Endothelial cell of umbilical vein (primary cell): ENCODE results near the gene SLC1A4. TPM values are rescaled to one million over a fixed set of nuclear protein-coding genes. Genes with fewer than 3 reads are reported as not detected.

Source experiments
- BruUV-seq: library from RNA; stranded (reverse); fragments of 400-500 nt; replicated peaks from 2 replicates; lab custom pipeline; 2021; lab: Mats Ljungman, UMichigan
- CTCF ChIA-PET: fragments of 300-600, 350-600 bp; sonication (Branson Sonifier 250); formaldehyde crosslinking; loops from one replicate; lab custom pipeline; 2021; ENCODE audit warnings: antibody characterized with exemption, inconsistent platforms; lab: Charles Lee
- POLR2A ChIA-PET: fragments of 300-600, 350-600 bp; sonication (Branson Sonifier 250); formaldehyde crosslinking; loops from one replicate; lab custom pipeline; 2021; ENCODE audit warnings: antibody characterized with exemption, inconsistent platforms; lab: Charles Lee
- DNase-seq: peaks from one replicate; pipeline ENCODE4 v3.0.0-alpha.2; 2011; ENCODE audit warnings: low read depth, low spot score
- FAIRE-seq: peaks from 2 replicates; lab custom pipeline; 2011; peaks lifted over from hg19 to GRCh38; lab: Jason Lieb, UNC
- H2AFZ ChIP-seq: 2 replicates; pipeline ENCODE4 v1.6.0; 2012; ENCODE audit warnings: low read depth, low read length, control low read depth, inconsistent platforms
- H3K27ac ChIP-seq: 2 replicates; pipeline ENCODE4 v1.5.1; 2011; ENCODE audit warnings: low read depth, mild to moderate bottlenecking, control low read depth, low read length, moderate library complexity; ENCODE audit not compliant: insufficient read depth
- H3K27me3 ChIP-seq, 2 experiments: 2 replicates each; pipeline versions ENCODE4 v1.6.0 to v1.6.1; 2011; ENCODE audit warnings: low read length in 2 of 2, mixed read lengths in 1 of 2; ENCODE audit not compliant: control insufficient read depth in 2 of 2, insufficient read depth in 2 of 2
- H3K36me3 ChIP-seq, 2 experiments: 2 replicates in 1 of 2; 3 replicates in 1 of 2; pipeline ENCODE4 v1.5.1; 2011; ENCODE audit warnings: low read length in 2 of 2, mild to moderate bottlenecking in 1 of 2, moderate library complexity in 1 of 2; ENCODE audit not compliant: control insufficient read depth in 2 of 2, insufficient read depth in 2 of 2; ENCODE audit errors: extremely low read depth in 1 of 2
- H3K4me1 ChIP-seq: 3 replicates; pipeline ENCODE4 v1.5.1; 2011; ENCODE audit warnings: mild to moderate bottlenecking, low read length; ENCODE audit not compliant: control insufficient read depth, insufficient read depth; ENCODE audit errors: extremely low read depth
- H3K4me2 ChIP-seq: 2 replicates; pipeline ENCODE4 v1.6.1; 2011; ENCODE audit warnings: low read length, control low read depth, mixed read lengths; ENCODE audit not compliant: insufficient read depth
- H3K4me3 ChIP-seq, 3 experiments: fragments of 200-600 bp in 1 of 3; sonication (generic), shearing (Covaris generic) in 1 of 3; replicated peaks in 1 of 3; 2 replicates each; pipeline ENCODE4 v1.5.1; 2011 to 2016; ENCODE audit warnings: control low read depth in 3 of 3, low read length in 3 of 3, mild to moderate bottlenecking in 2 of 3, inconsistent platforms in 1 of 3, low read depth in 1 of 3, moderate library complexity in 1 of 3; ENCODE audit not compliant: insufficient read depth in 1 of 3
- H3K79me2 ChIP-seq: 2 replicates; pipeline ENCODE4 v1.6.0; 2012; ENCODE audit warnings: low read length, inconsistent platforms; ENCODE audit not compliant: control insufficient read depth, insufficient read depth
- H3K9ac ChIP-seq: replicated peaks from 2 replicates; pipeline ENCODE3; 2011; ENCODE audit warnings: low read length, control low read depth; ENCODE audit not compliant: insufficient read depth; ENCODE audit errors: extremely low read depth
- H3K9me1 ChIP-seq: replicated peaks from 3 replicates; pipeline ENCODE4 v1.6.0; 2011; ENCODE audit warnings: mild to moderate bottlenecking, low read length; ENCODE audit not compliant: control insufficient read depth, insufficient read depth; ENCODE audit errors: extremely low read depth
- H3K9me3 ChIP-seq: replicated peaks from 2 replicates; pipeline ENCODE4 v1.5.1; 2012; ENCODE audit warnings: low read length, inconsistent platforms; ENCODE audit not compliant: control insufficient read depth, insufficient read depth
- H4K20me1 ChIP-seq: replicated peaks from 2 replicates; pipeline ENCODE3; 2011; ENCODE audit warnings: mild to moderate bottlenecking, low read length; ENCODE audit not compliant: control insufficient read depth, insufficient read depth; ENCODE audit errors: extremely low read depth
- CTCF ChIP-seq, 2 donors: IDR thresholded peaks; 1 replicate in 1 of 2; 2 replicates in 1 of 2; pipeline ENCODE4 v1.5.1; 2011; ENCODE audit warnings: low read length in 2 of 2, mild to moderate bottlenecking in 2 of 2, moderate library complexity in 2 of 2, control low read depth in 1 of 2, inconsistent platforms in 1 of 2, low read depth in 1 of 2; ENCODE audit not compliant: insufficient read depth in 1 of 2; ENCODE audit errors: extremely low read depth in 1 of 2
- EZH2 ChIP-seq: IDR thresholded peaks from 2 replicates; pipeline ENCODE4 v1.6.1; 2012; ENCODE audit warnings: borderline replicate concordance, low read depth, mild to moderate bottlenecking, moderate library complexity, low read length, inconsistent platforms; ENCODE audit not compliant: severe bottlenecking
- FOS ChIP-seq: IDR thresholded peaks from 2 replicates; pipeline ENCODE4 v1.6.1; 2011; ENCODE audit warnings: mild to moderate bottlenecking, low read length, moderate library complexity, borderline replicate concordance; ENCODE audit not compliant: insufficient read depth
- GATA2 ChIP-seq: IDR thresholded peaks from 2 replicates; pipeline ENCODE4 v1.7.0; 2011; ENCODE audit warnings: low read depth, mild to moderate bottlenecking, moderate library complexity, mixed read lengths, low read length; ENCODE audit not compliant: insufficient read length, insufficient read depth
- JUN ChIP-seq: IDR thresholded peaks from 2 replicates; pipeline ENCODE4 v1.6.1; 2011; ENCODE audit warnings: borderline replicate concordance, low read depth; ENCODE audit not compliant: insufficient read length, insufficient read depth
- MAX ChIP-seq: IDR thresholded peaks from 2 replicates; pipeline ENCODE4 v1.6.1; 2011; ENCODE audit not compliant: insufficient read depth, insufficient read length
- MYC ChIP-seq: IDR thresholded peaks from one replicate; pipeline ENCODE4 v1.6.1; 2011; ENCODE audit warnings: mild to moderate bottlenecking, low read depth, low read length
- POLR2A ChIP-seq: IDR thresholded peaks from 2 replicates; pipeline ENCODE4 v1.6.1; 2012; ENCODE audit warnings: low read depth, mild to moderate bottlenecking, control low read depth, low read length
- POLR2AphosphoS5 ChIP-seq: IDR thresholded peaks from 2 replicates; pipeline ENCODE4 v1.6.1; 2012; ENCODE audit warnings: low read depth, mild to moderate bottlenecking, control low read depth, low read length, moderate library complexity; ENCODE audit not compliant: insufficient read depth
- dilution Hi-C: fragments of 300-500 bp; cut with MboI; formaldehyde crosslinking; loops from one replicate; pipeline ENCODE4 v1.15.0; 2019; ENCODE audit warnings: low sequenced_read_pairs; ENCODE audit not compliant: extremely low pct_ligation_motif_present
- intact Hi-C: fragments of 100-400 bp; cut with micrococcal nuclease; formaldehyde crosslinking; loops from one replicate; pipeline ENCODE4 v1.10.0; 2022
- polyA plus RNA-seq, 4 experiments: library from polyadenylated mRNA; depleted of rRNA in 3 of 4; stranded (reverse) in 3 of 4; unstranded in 1 of 4; fragments of >200 nt; gene quantifications; 2 replicates each; pipeline versions ENCODE4 v1.2.1 to v1.2.3, GENCODE V29; 2011 to 2012; ENCODE audit warnings: missing spikeins in 1 of 4
- total RNA-seq: library from RNA; stranded (reverse); gene quantifications from 2 replicates; pipeline ENCODE4 v1.2.3, GENCODE V29; 2021

SLC1A4 gene
- total and polyA plus RNA-seq, 2 donors (not counting 3 experiments of a cell fraction or from before 2014, with no cell fraction given) = 9.9 to 13.9 TPM

GRCh38 chr2:64989982-64990614 lies 899 bp downstream of the SLC1A4 start:
- Histone ChIP-seq H3K9me1 (no peaks in the 10 kb centered on the region), H3K4me3 (peak overlapping the region in 2 of 3 experiments; percentile 54 to 55), H3K36me3 (no peaks in the 10 kb centered on the region), H2AFZ (peak overlapping the region; percentile 83), H3K9me3 (no peaks in the 10 kb centered on the region), H3K4me2 (peak overlapping the region; percentile 71), H3K4me1 (peaks cover 15% of the 10 kb centered on the region), H3K27ac (no peak overlapping the region), H4K20me1 (no peaks in the 10 kb centered on the region), H3K27me3 (peaks cover 0 to 4% of the 10 kb centered on the region in 2 experiments), H3K9ac (peak overlapping the region; percentile 40), H3K79me2 (no peaks in the 10 kb centered on the region)
- FAIRE-seq (no peak), DNase-seq (peak; percentile 16)
- no TSS peak for BruUV-seq
- ChIA-PET CTCF (interaction anchor here (1.0 to 1.8 kb wide), 5 partner anchors 11 to 239 kb away, joined by 3 to 7 read pairs (median 4); no protein-coding TSS in a partner anchor), POLR2A (no interaction called here)
- intact Hi-C loops = loop anchor here (1.0 to 5.0 kb wide), 3 partner anchors 8 to 587 kb away; no protein-coding TSS in a partner anchor
- TF ChIP-seq POLR2A = no peak
- TF ChIP-seq EZH2 = no peak
- dilution Hi-C loops = no loop called here

- POLR2A ChIA-PET = interaction anchor here (0.6 kb wide), 1 partner anchor 69 kb away, joined by 3 read pairs; no protein-coding TSS in a partner anchor
- intact Hi-C loops = no loop called here
- H3K4me2 ChIP-seq = no peak overlapping the region
Measured at GRCh38 chr2:64990876-64991275, 1.7 kb downstream of the SLC1A4 start.

More at GRCh38 chr2:64990876-64991275, 1.7 kb downstream of the SLC1A4 start:
- Histone ChIP-seq H3K9ac (no peak overlapping the region), H3K4me3 (no peak overlapping the region), H3K9me1 (no peaks in the 10 kb centered on the region), H3K27me3 (peaks cover 0 to 4% of the 10 kb centered on the region in 2 experiments), H3K4me1 (peaks cover 15% of the 10 kb centered on the region), H3K79me2 (no peaks in the 10 kb centered on the region), H3K27ac (no peak overlapping the region), H4K20me1 (no peaks in the 10 kb centered on the region), H3K9me3 (no peaks in the 10 kb centered on the region), H2AFZ (no peak overlapping the region), H3K36me3 (no peaks in the 10 kb centered on the region)
- dilution Hi-C loops = no loop called here
- FAIRE-seq (no peak), DNase-seq (no peak)
- TF ChIP-seq POLR2AphosphoS5 (no peak), FOS (no peak), MYC (no peak), POLR2A (no peak), EZH2 (no peak), CTCF (IDR thresholded peaks at IDR 0.05; ENCODE audit: extremely low read depth in 1 of 2, insufficient read depth in 1 of 2, low read depth in 1 of 2, low read length in 2 of 2) (no peak), JUN (no peak), MAX (no peak), GATA2 (no peak)
- CTCF ChIA-PET = interaction anchor here (0.9 to 1.8 kb wide), 4 partner anchors 12 to 73 kb away, joined by 3 to 6 read pairs (median 4); no protein-coding TSS in a partner anchor
- no TSS peak for BruUV-seq
